HS-5 (cell line): Measurements from ENCODE around the gene COBL.

Experiments used
- DNase-seq: peaks from one replicate; pipeline ENCODE4 v3.0.0-alpha.2; 2012; ENCODE audit warnings: low read depth

COBL gene

GRCh38 chr7:51187941-51188340 lies 128.7 kb downstream of the COBL start:
- no peak for DNase-seq

GRCh38 chr7:51186531-51186930 lies 130.1 kb downstream of the COBL start:
- DNase-seq, result no peak

- DNase-seq, result no peak
These were observed 133.9 kb downstream of the COBL start for GRCh38 chr7:51182636-51183166.

- DNase-seq, result no peak
These were observed 136.5 kb downstream of the COBL start for GRCh38 chr7:51180092-51180491.

- no peak for DNase-seq
These were observed 140.6 kb downstream of the COBL start for GRCh38 chr7:51175992-51176388.

- no peak for DNase-seq
These were observed 141.2 kb downstream of the COBL start for GRCh38 chr7:51175316-51175991.

GRCh38 chr7:51165337-51165736 lies 151.3 kb downstream of the COBL start:
- DNase-seq, result no peak

GRCh38 chr7:51162724-51163329 lies 153.8 kb downstream of the COBL start:
- peak; percentile 74 for DNase-seq

- no peak for DNase-seq
These were observed 154.7 kb downstream of the COBL start for GRCh38 chr7:51161937-51162336.

GRCh38 chr7:51160990-51161615 lies 155.5 kb downstream of the COBL start:
- DNase-seq, result no peak

- DNase-seq, result no peak
These were observed 156.2 kb downstream of the COBL start for GRCh38 chr7:51160411-51160810.

GRCh38 chr7:51158742-51159445 lies 157.7 kb downstream of the COBL start:
- DNase-seq, result no peak

GRCh38 chr7:51158211-51158610 lies 158.4 kb downstream of the COBL start:
- no peak for DNase-seq

- no peak for DNase-seq
These were observed 162.4 kb downstream of the COBL start for GRCh38 chr7:51154201-51154600.

- DNase-seq, result no peak
These were observed 163.9 kb downstream of the COBL start for GRCh38 chr7:51152706-51153200.

GRCh38 chr7:51151455-51151854 lies 165.2 kb downstream of the COBL start:
- DNase-seq, result no peak

GRCh38 chr7:51150193-51150592 lies 166.4 kb downstream of the COBL start:
- DNase-seq, result no peak

GRCh38 chr7:51148216-51148615 lies 168.4 kb downstream of the COBL start:
- no peak for DNase-seq

- no peak for DNase-seq
These were observed 169.6 kb downstream of the COBL start for GRCh38 chr7:51146816-51147586.

- no peak for DNase-seq
These were observed 172.4 kb downstream of the COBL start for GRCh38 chr7:51144178-51144577.

- DNase-seq, result no peak
These were observed 173.7 kb downstream of the COBL start for GRCh38 chr7:51142741-51143385.
